GM18517 (cell line): ENCODE measurements around the gene PARM1.

ENCODE experiments used
- ATAC-seq: cut with Tn5 transposase; IDR thresholded peaks from one replicate; pipeline ENCODE4 v1.9.1; 2021; ENCODE audit warnings: mild to moderate bottlenecking, moderate library complexity; ENCODE audit not compliant: unreplicated experiment

PARM1 gene

GRCh38 chr4:75065909-75066308 lies 133.0 kb downstream of the PARM1 start:
- no peak for ATAC-seq

GRCh38 chr4:75069493-75070074 lies 136.7 kb downstream of the PARM1 start:
- peak; percentile 84 for ATAC-seq

GRCh38 chr4:75071317-75071716 lies 138.4 kb downstream of the PARM1 start:
- ATAC-seq = no peak

- ATAC-seq = no peak
Measured at GRCh38 chr4:75080888-75081287, 148.0 kb downstream of the PARM1 start.

GRCh38 chr4:75081561-75081960 lies 148.6 kb downstream of the PARM1 start:
- ATAC-seq = no peak

GRCh38 chr4:75087416-75087815 lies 154.5 kb downstream of the PARM1 start:
- ATAC-seq = no peak

- ATAC-seq = peak; percentile 86
Measured at GRCh38 chr4:75087865-75088264, 154.9 kb downstream of the PARM1 start.

GRCh38 chr4:75089206-75089605 lies 156.3 kb downstream of the PARM1 start:
- no peak for ATAC-seq

GRCh38 chr4:75099321-75099720 lies 166.4 kb downstream of the PARM1 start:
- peak; percentile 87 for ATAC-seq
